Measurements from ENCODE around the gene CCDC24. TPM values are rescaled to one million over a fixed set of nuclear protein-coding genes. Genes with fewer than 3 reads are reported as not detected.
A peak's percentile ranks its signal among the peaks of the same experiment; 100 is the strongest.

CCDC24 gene
- total and polyA plus RNA-seq, 5 donors, result 1.2 to 2.8 (median 2.3) TPM

GRCh38 chr1:43976045-43976444 is 15.4 kb upstream of the CCDC24 start:
- peak overlapping the region; percentile 64 for H3K4me3 ChIP-seq (ENCODE audit: low read length)
- peaks cover 2% of the 10 kb centered on the region for H3K4me1 ChIP-seq (ENCODE audit: control insufficient read depth, insufficient read depth, low read length)
- intact Hi-C loops (cut with DNase I), result no loop called here
- ATAC-seq, result no peak
- H3K27me3 ChIP-seq (ENCODE audit: control insufficient read depth, insufficient read depth), result no peaks in the 10 kb centered on the region
- no peaks in the 10 kb centered on the region for H3K9me3 ChIP-seq (ENCODE audit: control insufficient read depth, low read length)
- H3K27ac ChIP-seq (ENCODE audit: low read length), result no peak overlapping the region
- no peak for DNase-seq
- 83% methylated on average over 4 of the region's 4 CpGs for WGBS

GRCh38 chr1:43976890-43977289 is 14.5 kb upstream of the CCDC24 start:
- DNase-seq, result no peak
- 94% methylated on average over 8 of the region's 8 CpGs for WGBS
- Histone ChIP-seq H3K4me3 (ENCODE audit: low read length) (no peak overlapping the region), H3K4me1 (ENCODE audit: control insufficient read depth, insufficient read depth, low read length) (peaks cover 2% of the 10 kb centered on the region), H3K27me3 (ENCODE audit: control insufficient read depth, insufficient read depth) (no peaks in the 10 kb centered on the region), H3K27ac (ENCODE audit: low read length) (no peak overlapping the region), H3K9me3 (ENCODE audit: control insufficient read depth, low read length) (no peaks in the 10 kb centered on the region)
- intact Hi-C loops (cut with DNase I), result no loop called here
- ATAC-seq, result no peak

GRCh38 chr1:43977376-43978263 is 13.8 kb upstream of the CCDC24 start:
- H3K4me1 ChIP-seq (ENCODE audit: control insufficient read depth, insufficient read depth, low read length), result peaks cover 2% of the 10 kb centered on the region
- intact Hi-C loops (cut with DNase I), result no loop called here
- DNase-seq (no peak), ATAC-seq (no peak)
- no peaks in the 10 kb centered on the region for H3K9me3 ChIP-seq (ENCODE audit: control insufficient read depth, low read length)
- H3K27ac ChIP-seq (ENCODE audit: low read length), result no peak overlapping the region
- no peak overlapping the region for H3K4me3 ChIP-seq (ENCODE audit: low read length)
- H3K27me3 ChIP-seq (ENCODE audit: control insufficient read depth, insufficient read depth), result no peaks in the 10 kb centered on the region
- WGBS, result 88% methylated on average over 9 of the region's 9 CpGs

GRCh38 chr1:43978264-43978550 is 13.2 kb upstream of the CCDC24 start:
- Histone ChIP-seq H3K9me3 (ENCODE audit: control insufficient read depth, low read length) (no peaks in the 10 kb centered on the region), H3K27ac (ENCODE audit: low read length) (no peak overlapping the region), H3K4me3 (ENCODE audit: low read length) (no peak overlapping the region), H3K4me1 (ENCODE audit: control insufficient read depth, insufficient read depth, low read length) (peaks cover 2% of the 10 kb centered on the region), H3K27me3 (ENCODE audit: control insufficient read depth, insufficient read depth) (no peaks in the 10 kb centered on the region)
- ATAC-seq (no peak), DNase-seq (peak in 1 of 3 donors; percentile 21)
- WGBS, result 69% methylated on average over 5 of the region's 5 CpGs
- intact Hi-C loops (cut with DNase I), result no loop called here

GRCh38 chr1:43978551-43979260 is 12.7 kb upstream of the CCDC24 start, which contains the start of gene B4GALT2:
TSS of gene B4GALT2 (plus strand) at chr1:43979210. CDS start at chr1:43981161, 1,951 bp downstream.
- H3K27me3 ChIP-seq (ENCODE audit: control insufficient read depth, insufficient read depth), result no peaks in the 10 kb centered on the region
- peak within 1 kb of the TSS; percentile 82 for H3K4me3 ChIP-seq (ENCODE audit: low read length)
- DNase-seq (peak; percentile 57 to 84 (median 84)), ATAC-seq (no peak)
- intact Hi-C loops (cut with DNase I), result no loop called here
- H3K9me3 ChIP-seq (ENCODE audit: control insufficient read depth, low read length), result no peaks in the 10 kb centered on the region
- 5% methylated on average over 51 of the region's 54 CpGs for WGBS
- no peak within 1 kb of the TSS for H3K27ac ChIP-seq (ENCODE audit: low read length)
- peaks cover 2% of the 10 kb centered on the region for H3K4me1 ChIP-seq (ENCODE audit: control insufficient read depth, insufficient read depth, low read length)

- ATAC-seq, result no peak
- H3K4me1 ChIP-seq (ENCODE audit: control insufficient read depth, insufficient read depth, low read length), result peaks cover 2% of the 10 kb centered on the region
- no peak for DNase-seq
- H3K4me3 ChIP-seq (ENCODE audit: low read length), result peak overlapping the region; percentile 82
- H3K9me3 ChIP-seq (ENCODE audit: control insufficient read depth, low read length), result no peaks in the 10 kb centered on the region
- intact Hi-C loops (cut with DNase I), result no loop called here
- H3K27me3 ChIP-seq (ENCODE audit: control insufficient read depth, insufficient read depth), result no peaks in the 10 kb centered on the region
- no peak overlapping the region for H3K27ac ChIP-seq (ENCODE audit: low read length)
- under 1% methylated on average over 45 of the region's 45 CpGs for WGBS
Observed at GRCh38 chr1:43979261-43979527, 12.2 kb upstream of the CCDC24 start.

- H3K9me3 ChIP-seq (ENCODE audit: control insufficient read depth, low read length), result no peaks in the 10 kb centered on the region
- DNase-seq, result peak; percentile 77 to 83 (median 83)
- WGBS, result 2% methylated on average over 45 of the region's 45 CpGs
- H3K4me3 ChIP-seq (ENCODE audit: low read length), result peak overlapping the region; percentile 82
- intact Hi-C loops (cut with DNase I), result no loop called here
- peak; percentile 40 to 54 for ATAC-seq
- H3K27me3 ChIP-seq (ENCODE audit: control insufficient read depth, insufficient read depth), result no peaks in the 10 kb centered on the region
- no peak overlapping the region for H3K27ac ChIP-seq (ENCODE audit: low read length)
- peaks cover 2% of the 10 kb centered on the region for H3K4me1 ChIP-seq (ENCODE audit: control insufficient read depth, insufficient read depth, low read length)
Observed at GRCh38 chr1:43979528-43980254, 11.7 kb upstream of the CCDC24 start.

GRCh38 chr1:43980255-43981134 is 10.9 kb upstream of the CCDC24 start:
- 61% methylated on average over 13 of the region's 13 CpGs for WGBS
- ATAC-seq, result no peak
- peak overlapping the region; percentile 82 for H3K4me3 ChIP-seq (ENCODE audit: low read length)
- peak in 1 of 3 donors; percentile 47 for DNase-seq
- no peaks in the 10 kb centered on the region for H3K27me3 ChIP-seq (ENCODE audit: control insufficient read depth, insufficient read depth)
- intact Hi-C loops (cut with DNase I), result no loop called here
- peaks cover 2% of the 10 kb centered on the region for H3K4me1 ChIP-seq (ENCODE audit: control insufficient read depth, insufficient read depth, low read length)
- H3K27ac ChIP-seq (ENCODE audit: low read length), result no peak overlapping the region
- H3K9me3 ChIP-seq (ENCODE audit: control insufficient read depth, low read length), result no peaks in the 10 kb centered on the region

- peaks cover 2% of the 10 kb centered on the region for H3K4me1 ChIP-seq (ENCODE audit: control insufficient read depth, insufficient read depth, low read length)
- DNase-seq (peak in 1 of 3 donors; percentile 51), ATAC-seq (no peak)
- H3K27me3 ChIP-seq (ENCODE audit: control insufficient read depth, insufficient read depth), result no peaks in the 10 kb centered on the region
- H3K27ac ChIP-seq (ENCODE audit: low read length), result no peak overlapping the region
- intact Hi-C loops (cut with DNase I), result no loop called here
- no peak overlapping the region for H3K4me3 ChIP-seq (ENCODE audit: low read length)
- no peaks in the 10 kb centered on the region for H3K9me3 ChIP-seq (ENCODE audit: control insufficient read depth, low read length)
- 88% methylated on average over 20 of the region's 20 CpGs for WGBS
Observed at GRCh38 chr1:43981135-43981491, 10.3 kb upstream of the CCDC24 start.

GRCh38 chr1:43981636-43982035 is 9.8 kb upstream of the CCDC24 start:
- H3K27ac ChIP-seq (ENCODE audit: low read length), result no peak overlapping the region
- intact Hi-C loops (cut with DNase I), result no loop called here
- ATAC-seq (no peak), DNase-seq (peak in 1 of 3 donors; percentile 41)
- WGBS, result 95% methylated on average over 20 of the region's 20 CpGs
- no peak overlapping the region for H3K4me3 ChIP-seq (ENCODE audit: low read length)
- H3K9me3 ChIP-seq (ENCODE audit: control insufficient read depth, low read length), result no peaks in the 10 kb centered on the region
- H3K27me3 ChIP-seq (ENCODE audit: control insufficient read depth, insufficient read depth), result no peaks in the 10 kb centered on the region
- H3K4me1 ChIP-seq (ENCODE audit: control insufficient read depth, insufficient read depth, low read length), result peaks cover 2% of the 10 kb centered on the region

Data from right cardiac atrium (tissue), 5 donors.